GM12873 (cell line): ENCODE measurements around the gene NUMA1.

ENCODE experiments used
- TF ChIP-seq, protein P1 (sequence below): IDR thresholded peaks from 2 replicates; pipeline ENCODE4 v1.5.1; 2012; ENCODE audit warnings: low read depth, mild to moderate bottlenecking, moderate library complexity, low read length, control low read depth; ENCODE audit not compliant: insufficient read depth; ENCODE audit errors: missing control alignments

Gene NUMA1

DNA sequence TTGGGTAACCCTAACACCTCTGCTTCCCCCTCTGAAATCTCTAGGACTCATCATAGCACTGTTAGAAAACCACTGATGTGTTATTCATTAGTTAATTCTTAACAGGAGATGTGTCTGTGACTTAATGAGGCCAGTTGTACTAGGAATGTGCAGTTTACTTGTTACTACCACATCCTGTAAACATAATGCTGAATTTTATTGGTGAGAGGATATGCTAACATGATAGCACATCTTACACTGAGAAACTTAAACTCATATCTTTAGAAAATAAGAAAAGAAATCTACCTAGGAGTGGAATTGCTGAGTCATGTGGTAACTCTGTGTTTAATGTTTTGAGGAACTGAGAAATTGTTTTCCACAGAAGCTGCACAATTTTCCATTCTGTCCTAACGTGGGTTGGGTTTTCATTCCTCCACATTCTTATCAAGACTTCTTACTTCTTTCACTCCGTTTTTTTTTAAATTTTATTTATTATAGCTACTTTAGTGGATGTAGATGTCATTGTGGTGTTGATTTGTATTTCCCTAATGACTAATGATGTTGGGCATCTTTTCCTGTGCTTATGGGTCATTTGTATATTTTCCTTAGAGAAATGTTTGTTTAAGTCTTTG, 117.8 kb downstream of the NUMA1 start:
- TF ChIP-seq, protein P1, sequence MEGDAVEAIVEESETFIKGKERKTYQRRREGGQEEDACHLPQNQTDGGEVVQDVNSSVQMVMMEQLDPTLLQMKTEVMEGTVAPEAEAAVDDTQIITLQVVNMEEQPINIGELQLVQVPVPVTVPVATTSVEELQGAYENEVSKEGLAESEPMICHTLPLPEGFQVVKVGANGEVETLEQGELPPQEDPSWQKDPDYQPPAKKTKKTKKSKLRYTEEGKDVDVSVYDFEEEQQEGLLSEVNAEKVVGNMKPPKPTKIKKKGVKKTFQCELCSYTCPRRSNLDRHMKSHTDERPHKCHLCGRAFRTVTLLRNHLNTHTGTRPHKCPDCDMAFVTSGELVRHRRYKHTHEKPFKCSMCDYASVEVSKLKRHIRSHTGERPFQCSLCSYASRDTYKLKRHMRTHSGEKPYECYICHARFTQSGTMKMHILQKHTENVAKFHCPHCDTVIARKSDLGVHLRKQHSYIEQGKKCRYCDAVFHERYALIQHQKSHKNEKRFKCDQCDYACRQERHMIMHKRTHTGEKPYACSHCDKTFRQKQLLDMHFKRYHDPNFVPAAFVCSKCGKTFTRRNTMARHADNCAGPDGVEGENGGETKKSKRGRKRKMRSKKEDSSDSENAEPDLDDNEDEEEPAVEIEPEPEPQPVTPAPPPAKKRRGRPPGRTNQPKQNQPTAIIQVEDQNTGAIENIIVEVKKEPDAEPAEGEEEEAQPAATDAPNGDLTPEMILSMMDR = no peak

DNA sequence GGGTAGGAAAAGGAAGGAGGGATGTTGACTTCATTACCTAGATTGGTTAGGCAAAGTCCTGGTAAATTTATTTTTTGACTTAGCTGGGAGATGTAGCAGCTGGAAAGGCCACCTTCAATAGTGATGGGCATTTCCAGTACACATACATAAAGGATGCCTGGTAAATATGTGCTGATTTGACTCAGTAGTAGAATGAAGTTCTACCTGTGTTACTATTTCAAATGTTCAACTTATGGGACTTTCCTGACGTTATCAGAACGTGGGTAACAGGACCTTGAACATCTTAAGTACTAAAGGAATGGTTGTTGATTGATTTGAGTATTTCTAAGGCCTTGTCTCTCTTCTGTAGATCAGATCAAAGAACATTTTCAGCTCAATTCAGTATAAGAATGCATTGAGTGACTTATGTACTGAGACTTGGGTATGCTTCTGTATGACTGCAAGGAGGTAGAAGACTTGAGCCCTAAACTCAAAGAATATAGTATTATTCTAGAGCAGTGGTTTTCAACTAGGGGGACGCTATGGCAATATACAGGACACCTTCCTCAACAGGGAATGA, 124.4 kb downstream of the NUMA1 start:
- TF ChIP-seq, protein P1 = no peak
